HT-29 (cell line): Measurements from ENCODE around the gene ELMOD1. TPM values are rescaled to one million over a fixed set of nuclear protein-coding genes. Genes with fewer than 3 reads are reported as not detected.

Experiments used
- total RNA-seq: library from RNA; depleted of rRNA; stranded (reverse); fragments of >200 nt; shearing (Covaris generic); gene quantifications from 2 replicates; pipeline ENCODE4 v1.2.3, GENCODE V29; 2014; rRNA removed

The ELMOD1 gene
- total RNA-seq, 1 experiment from 2014 or later = not detected

Other genes with a start within 250 kb of the ELMOD1 start
- gene CWF19L2, start 133.3 kb upstream of the ELMOD1 start, total RNA-seq = 3.7 and 4.0 TPM in 2 replicates
- gene ALKBH8, start 25.4 kb upstream of the ELMOD1 start, total RNA-seq = 2.6 and 2.8 TPM in 2 replicates
- not detected in 2 replicates for gene SLN, start 120.9 kb downstream of the ELMOD1 start, total RNA-seq